Smooth muscle cell of the brain vasculature (primary cell): ENCODE results near the gene GUCD1.

Experiments used
- DNase-seq: peaks from one replicate; pipeline ENCODE4 v3.0.0-alpha.2; 2012; ENCODE audit warnings: low read depth, low spot score

GUCD1 gene

GRCh38 chr22:24590596-24591173 is 35.7 kb upstream of the GUCD1 start:
- no peak for DNase-seq

- DNase-seq: no peak
Measured at GRCh38 chr22:24589518-24590030, 34.6 kb upstream of the GUCD1 start.

- DNase-seq: no peak
Measured at GRCh38 chr22:24588757-24589481, 34.0 kb upstream of the GUCD1 start.

- no peak for DNase-seq
Measured at GRCh38 chr22:24588381-24588756, 33.4 kb upstream of the GUCD1 start.

- no peak for DNase-seq
Measured at GRCh38 chr22:24587948-24588347, 33.0 kb upstream of the GUCD1 start.

- DNase-seq: no peak
Measured at GRCh38 chr22:24587251-24587650, 32.3 kb upstream of the GUCD1 start.

GRCh38 chr22:24585927-24586546 is 31.1 kb upstream of the GUCD1 start:
- no peak for DNase-seq

GRCh38 chr22:24585461-24585860 is 30.5 kb upstream of the GUCD1 start:
- DNase-seq: no peak

- DNase-seq: no peak
Measured at GRCh38 chr22:24584871-24585411, 30.0 kb upstream of the GUCD1 start.

GRCh38 chr22:24584166-24584790 is 29.3 kb upstream of the GUCD1 start:
- no peak for DNase-seq

GRCh38 chr22:24583221-24584165 is 28.6 kb upstream of the GUCD1 start:
- DNase-seq: no peak

GRCh38 chr22:24582056-24582814 is 27.3 kb upstream of the GUCD1 start:
- no peak for DNase-seq

GRCh38 chr22:24580276-24580675 is 25.3 kb upstream of the GUCD1 start:
- DNase-seq: no peak

GRCh38 chr22:24579258-24579601 is 24.3 kb upstream of the GUCD1 start:
- DNase-seq: no peak

GRCh38 chr22:24578355-24579257 is 23.7 kb upstream of the GUCD1 start:
- DNase-seq: no peak

- no peak for DNase-seq
Measured at GRCh38 chr22:24576778-24577177, 21.8 kb upstream of the GUCD1 start.

GRCh38 chr22:24571266-24571665 is 16.3 kb upstream of the GUCD1 start:
- DNase-seq: no peak

GRCh38 chr22:24567668-24568067 is 12.7 kb upstream of the GUCD1 start:
- DNase-seq: no peak

GRCh38 chr22:24566899-24567511 is 12.1 kb upstream of the GUCD1 start:
- no peak for DNase-seq
